ENCODE measurements around the gene NUP210. TPM values are rescaled to one million over a fixed set of nuclear protein-coding genes. Genes with fewer than 3 reads are reported as not detected.

The NUP210 gene
- total and polyA plus RNA-seq, 2 of the 13 experiments (the other 11 are each of a cell fraction or from before 2014, with no cell fraction given) = 31.6 to 35.2 TPM

GRCh38 chr3:13281507-13282357, 138.4 kb downstream of the NUP210 start (continued):
- TF ChIP-seq SRF (IDR thresholded peaks at IDR 0.05; ENCODE audit: low read depth, low read length) = no peak
- TF ChIP-seq KLF13 (CRISPR knock-in tag; IDR thresholded peaks at IDR 0.05) = no peak
- TF ChIP-seq RBAK (CRISPR knock-in tag; IDR thresholded peaks at IDR 0.05) = no peak
- TF ChIP-seq CEBPB (IDR thresholded peaks at IDR 0.05; ENCODE audit: borderline replicate concordance, low read depth, low read length) = no peak
- no peak for TF ChIP-seq KDM6A (CRISPR knock-in tag; IDR thresholded peaks at IDR 0.05; ENCODE audit: low read depth)
- no peak for TF ChIP-seq HOXD1 (CRISPR knock-in tag; IDR thresholded peaks at IDR 0.05)
- no peak for TF ChIP-seq ZNF260 (CRISPR knock-in tag; IDR thresholded peaks at IDR 0.05; ENCODE audit: borderline replicate concordance, low read depth)
- no peak for TF ChIP-seq LRRFIP1 (CRISPR knock-in tag; conservative IDR thresholded peaks at IDR 0.05)
- TF ChIP-seq GLMP (CRISPR knock-in tag; IDR thresholded peaks at IDR 0.05; ENCODE audit: borderline replicate concordance) = no peak
- TF ChIP-seq ZNF615 (CRISPR knock-in tag; IDR thresholded peaks at IDR 0.05; ENCODE audit: borderline replicate concordance) = no peak
- no peak for TF ChIP-seq ZNF335 (CRISPR knock-in tag; IDR thresholded peaks at IDR 0.05)
- no peak for TF ChIP-seq SMAD1 (CRISPR knock-in tag; IDR thresholded peaks at IDR 0.05; ENCODE audit: borderline replicate concordance, low read depth)
- peak; percentile 50; the same call in 1 of the 2 replicates for TF ChIP-seq HOXA5 (CRISPR knock-in tag; IDR thresholded peaks at IDR 0.05)
- TF ChIP-seq ISX (CRISPR knock-in tag; conservative IDR thresholded peaks at IDR 0.05) = 0 out of 2 replicates have a peak, but pooled peaks have one; percentile 60
- TF ChIP-seq ZNF883 (CRISPR knock-in tag; IDR thresholded peaks at IDR 0.05; ENCODE audit: not compliant biosample characterization) = no peak
- peak; percentile 71; the same call in 1 of the 2 replicates for TF ChIP-seq ZFP91 (CRISPR knock-in tag; IDR thresholded peaks at IDR 0.05; ENCODE audit: borderline replicate concordance)
- TF ChIP-seq ZSCAN29 (CRISPR knock-in tag; conservative IDR thresholded peaks at IDR 0.05) = 0 out of 2 replicates have a peak, but pooled peaks have one; percentile 62
- TF ChIP-seq ZNF224 (CRISPR knock-in tag; IDR thresholded peaks at IDR 0.05) = no peak
- no peak for TF ChIP-seq BRCA1 (CRISPR knock-in tag; IDR thresholded peaks at IDR 0.05)
- 0 out of 2 replicates have a peak, but pooled peaks have one; percentile 43 for TF ChIP-seq ZNF710 (CRISPR knock-in tag; IDR thresholded peaks at IDR 0.05; ENCODE audit: borderline replicate concordance)
- no peak for TF ChIP-seq PCBP2 (optimal IDR thresholded peaks at IDR 0.05; ENCODE audit: low read depth, low read length, poor library complexity, severe bottlenecking)

Measured in HepG2 (cell line).